ENCODE data around the gene LAMTOR5. TPM values are rescaled to one million over a fixed set of nuclear protein-coding genes. Genes with fewer than 3 reads are reported as not detected.
"Not testable (repeated sequence)": the region's sequence is repeated elsewhere in the genome, so short reads cannot be mapped to it uniquely, and the experiment has no call there.

Gene LAMTOR5
- total RNA-seq, 1 donor from 2014 or later: 266 TPM

- no peak for DNase-seq
- Histone ChIP-seq H3K27ac (replicated peaks) (no peak overlapping the region), H3K4me1 (peaks cover 13% of the 10 kb centered on the region), H3K27me3 (ENCODE audit: low read depth) (no peaks in the 10 kb centered on the region), H3K9me3 (replicated peaks) (no peaks in the 10 kb centered on the region), H3K4me3 (no peak overlapping the region), H3K36me3 (no peaks in the 10 kb centered on the region)
- intact Hi-C loops (cut with micrococcal nuclease): no loop called here
- no peak for TF ChIP-seq CTCF (IDR thresholded peaks at IDR 0.05; ENCODE audit: borderline replicate concordance)
Observed at GRCh38 chr1:110418729-110419128, 11.2 kb upstream of the LAMTOR5 start.

GRCh38 chr1:110413045-110413444, 5.6 kb upstream of the LAMTOR5 start:
- H3K9me3 ChIP-seq (replicated peaks); intact Hi-C loops (cut with micrococcal nuclease): not testable (repeated sequence)

DNA sequence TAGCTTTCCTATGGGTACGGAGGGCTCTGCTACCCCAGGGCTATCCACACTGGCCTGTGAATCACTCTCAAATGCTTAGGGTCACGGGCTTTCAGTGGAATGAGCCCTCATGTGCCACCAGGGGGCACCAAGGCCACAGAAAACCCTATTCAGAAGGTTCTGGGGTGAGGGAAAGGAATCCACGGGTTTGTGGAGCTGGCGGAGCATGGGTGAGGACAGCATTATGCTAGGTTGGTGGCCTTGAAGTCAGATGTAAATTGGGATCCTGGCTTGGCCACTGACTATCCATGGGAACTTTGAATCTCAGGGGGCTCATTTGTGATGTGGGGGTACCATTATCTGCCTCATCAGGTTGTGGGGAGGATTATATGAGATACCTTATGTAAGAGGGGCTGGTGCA, 5.1 kb upstream of the LAMTOR5 start:
- Histone ChIP-seq H3K4me3 (no peak overlapping the region), H3K27me3 (ENCODE audit: low read depth) (no peaks in the 10 kb centered on the region), H3K9me3 (replicated peaks) (no peaks in the 10 kb centered on the region), H3K4me1 (peaks cover 29% of the 10 kb centered on the region), H3K27ac (replicated peaks) (no peak overlapping the region), H3K36me3 (no peaks in the 10 kb centered on the region)
- intact Hi-C loops (cut with micrococcal nuclease): no loop called here
- peak; percentile 52 for DNase-seq
- peak; percentile 80 for TF ChIP-seq CTCF (IDR thresholded peaks at IDR 0.05; ENCODE audit: borderline replicate concordance)

More at GRCh38 chr1:110413045-110413444, 5.6 kb upstream of the LAMTOR5 start:
- H3K4me1 ChIP-seq: peaks cover 26% of the 10 kb centered on the region
- not testable (repeated sequence) for H3K27me3 ChIP-seq (ENCODE audit: low read depth); H3K27ac ChIP-seq (replicated peaks); DNase-seq; H3K36me3 ChIP-seq; H3K4me3 ChIP-seq

GRCh38 chr1:110411173-110411735, 3.8 kb upstream of the LAMTOR5 start:
- H3K27ac ChIP-seq (replicated peaks): no peak overlapping the region
- H3K36me3 ChIP-seq: no peaks in the 10 kb centered on the region
- no peak for DNase-seq
- TF ChIP-seq CTCF (IDR thresholded peaks at IDR 0.05; ENCODE audit: borderline replicate concordance): no peak
- no peaks in the 10 kb centered on the region for H3K9me3 ChIP-seq (replicated peaks)
- H3K4me1 ChIP-seq: peaks cover 42% of the 10 kb centered on the region
- H3K27me3 ChIP-seq (ENCODE audit: low read depth): no peaks in the 10 kb centered on the region
- intact Hi-C loops (cut with micrococcal nuclease): no loop called here
- H3K4me3 ChIP-seq: no peak overlapping the region

DNA sequence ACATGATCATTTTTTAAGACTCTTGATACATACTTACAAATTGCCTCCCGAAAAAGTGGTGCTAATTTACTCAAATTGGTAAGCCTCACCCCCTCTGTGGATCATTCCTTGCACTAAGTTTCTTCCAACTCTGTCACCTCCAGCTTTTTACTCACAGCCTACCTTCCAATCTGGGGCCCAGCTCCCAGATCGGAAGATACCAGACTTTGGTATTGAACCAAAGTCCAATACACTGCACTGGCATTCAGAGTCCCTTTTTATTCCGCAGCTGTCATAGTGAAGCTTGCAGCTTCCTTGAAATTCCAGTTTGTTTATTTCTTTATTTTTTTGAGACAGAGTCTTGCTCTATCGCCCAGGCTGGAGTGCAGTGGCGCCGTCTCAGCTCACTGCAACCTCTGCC, 1.8 kb upstream of the LAMTOR5 start:
- Histone ChIP-seq H3K4me1 (peaks cover 48% of the 10 kb centered on the region), H3K9me3 (replicated peaks) (no peaks in the 10 kb centered on the region), H3K27ac (replicated peaks) (no peak overlapping the region), H3K4me3 (no peak overlapping the region), H3K27me3 (ENCODE audit: low read depth) (no peaks in the 10 kb centered on the region), H3K36me3 (peaks cover 16% of the 10 kb centered on the region)
- intact Hi-C loops (cut with micrococcal nuclease): no loop called here
- no peak for DNase-seq
- TF ChIP-seq CTCF (IDR thresholded peaks at IDR 0.05; ENCODE audit: borderline replicate concordance): no peak

DNA sequence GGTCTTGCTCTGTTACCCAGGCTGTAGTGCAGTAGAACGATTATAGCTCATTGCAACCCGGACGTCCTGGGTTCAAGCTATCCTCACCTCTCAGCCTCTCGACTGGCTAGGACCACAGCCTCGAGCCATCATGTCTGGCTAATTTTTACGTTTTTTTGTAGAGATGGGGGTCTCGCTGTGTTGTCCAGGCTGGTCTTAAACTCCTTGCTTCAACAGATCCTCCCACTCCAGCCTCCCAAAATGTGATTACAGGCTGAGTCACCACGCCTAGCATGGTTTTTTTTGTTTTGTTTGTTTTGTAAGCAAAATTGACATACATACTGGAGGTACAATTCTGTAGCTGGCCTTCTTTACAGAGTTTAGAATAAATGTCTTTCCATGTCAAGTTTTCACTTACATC, 994 bp upstream of the LAMTOR5 start:
- Histone ChIP-seq H3K4me3 (peak overlapping the region; percentile 98), H3K27me3 (ENCODE audit: low read depth) (no peaks in the 10 kb centered on the region), H3K4me1 (peaks cover 46% of the 10 kb centered on the region), H3K27ac (replicated peaks) (peak overlapping the region; percentile 98), H3K9me3 (replicated peaks) (no peaks in the 10 kb centered on the region), H3K36me3 (peaks cover 24% of the 10 kb centered on the region)
- no peak for TF ChIP-seq CTCF (IDR thresholded peaks at IDR 0.05; ENCODE audit: borderline replicate concordance)
- DNase-seq: no peak
- intact Hi-C loops (cut with micrococcal nuclease): no loop called here

DNA sequence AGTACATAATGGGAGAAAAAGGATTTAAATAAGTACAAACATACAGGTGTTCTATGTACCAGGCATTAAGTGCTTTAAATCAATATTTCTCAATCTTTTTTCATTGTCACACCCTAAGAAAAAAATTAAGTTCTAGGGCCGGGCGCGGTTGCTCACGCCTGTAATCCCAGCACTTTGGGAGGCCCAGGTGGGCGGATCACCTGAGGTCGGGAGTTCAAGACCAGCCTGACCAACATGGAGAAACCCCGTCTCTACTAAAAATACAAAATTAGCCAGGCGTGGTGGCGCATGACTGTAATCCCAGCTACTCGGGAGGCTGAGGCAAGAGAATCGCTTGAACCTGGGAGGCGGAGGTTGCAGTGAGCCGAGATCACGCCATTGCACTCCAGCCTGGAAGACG, 1.1 kb downstream of the LAMTOR5 start:
- DNase-seq; intact Hi-C loops (cut with micrococcal nuclease); H3K27me3 ChIP-seq (ENCODE audit: low read depth); H3K9me3 ChIP-seq (replicated peaks): not testable (repeated sequence)
- peaks cover 45% of the 10 kb centered on the region for H3K36me3 ChIP-seq
- peak overlapping the region; percentile 98 for H3K27ac ChIP-seq (replicated peaks)
- H3K4me1 ChIP-seq: peaks cover 42% of the 10 kb centered on the region
- peak overlapping the region; percentile 98 for H3K4me3 ChIP-seq

Measured in left ventricle myocardium inferior (tissue), 1 donor.